ENCODE data around the gene CXCR5.

CXCR5 gene

GRCh38 chr11:118908901-118909618 lies 25.4 kb downstream of the CXCR5 start:
- peak overlapping the region; percentile 47 to 62 for H3K9ac ChIP-seq (ENCODE audit: low read length in 2 of 2)
- H3K27ac ChIP-seq (ENCODE audit: low read length) = peak overlapping the region; percentile 77
- peaks cover 76% of the 10 kb centered on the region for H3K4me1 ChIP-seq (ENCODE audit: control insufficient read depth, insufficient read depth, low read length)
- peak overlapping the region; percentile 62 to 70 for H3K4me3 ChIP-seq (ENCODE audit: low read length in 2 of 2)
- H3K27me3 ChIP-seq (ENCODE audit: control insufficient read depth in 1 of 2, insufficient read depth in 2 of 2, low read length in 2 of 2) = no peaks in the 10 kb centered on the region
- H3K9me3 ChIP-seq (ENCODE audit: control insufficient read depth in 2 of 2, low read length in 2 of 2) = no peaks in the 10 kb centered on the region
- peaks cover 5 to 15% of the 10 kb centered on the region in 2 donors for H3K36me3 ChIP-seq (ENCODE audit: control insufficient read depth in 2 of 2, insufficient read depth in 2 of 2, low read length in 2 of 2)

- Histone ChIP-seq H3K9ac (ENCODE audit: low read length in 2 of 2) (peak overlapping the region; percentile 47 to 62), H3K4me3 (ENCODE audit: low read length in 2 of 2) (peak overlapping the region; percentile 58 to 70), H3K9me3 (ENCODE audit: control insufficient read depth in 2 of 2, low read length in 2 of 2) (no peaks in the 10 kb centered on the region), H3K27me3 (ENCODE audit: control insufficient read depth in 1 of 2, insufficient read depth in 2 of 2, low read length in 2 of 2) (no peaks in the 10 kb centered on the region), H3K27ac (ENCODE audit: low read length) (peak overlapping the region; percentile 77), H3K36me3 (ENCODE audit: control insufficient read depth in 2 of 2, insufficient read depth in 2 of 2, low read length in 2 of 2) (peaks cover 5 to 12% of the 10 kb centered on the region in 2 donors), H3K4me1 (ENCODE audit: control insufficient read depth, insufficient read depth, low read length) (peaks cover 79% of the 10 kb centered on the region)
Observed at GRCh38 chr11:118909619-118910308, 26.1 kb downstream of the CXCR5 start.

GRCh38 chr11:118910309-118911112 lies 26.8 kb downstream of the CXCR5 start:
- no peaks in the 10 kb centered on the region for H3K9me3 ChIP-seq (ENCODE audit: control insufficient read depth in 2 of 2, low read length in 2 of 2)
- peaks cover 87% of the 10 kb centered on the region for H3K4me1 ChIP-seq (ENCODE audit: control insufficient read depth, insufficient read depth, low read length)
- H3K9ac ChIP-seq (ENCODE audit: low read length in 2 of 2) = peak overlapping the region in 1 of 2 donors; percentile 80
- peaks cover 5 to 12% of the 10 kb centered on the region in 2 donors for H3K36me3 ChIP-seq (ENCODE audit: control insufficient read depth in 2 of 2, insufficient read depth in 2 of 2, low read length in 2 of 2)
- peak overlapping the region; percentile 59 to 70 for H3K4me3 ChIP-seq (ENCODE audit: low read length in 2 of 2)
- H3K27ac ChIP-seq (ENCODE audit: low read length) = peak overlapping the region; percentile 89
- no peaks in the 10 kb centered on the region for H3K27me3 ChIP-seq (ENCODE audit: control insufficient read depth in 1 of 2, insufficient read depth in 2 of 2, low read length in 2 of 2)

DNA sequence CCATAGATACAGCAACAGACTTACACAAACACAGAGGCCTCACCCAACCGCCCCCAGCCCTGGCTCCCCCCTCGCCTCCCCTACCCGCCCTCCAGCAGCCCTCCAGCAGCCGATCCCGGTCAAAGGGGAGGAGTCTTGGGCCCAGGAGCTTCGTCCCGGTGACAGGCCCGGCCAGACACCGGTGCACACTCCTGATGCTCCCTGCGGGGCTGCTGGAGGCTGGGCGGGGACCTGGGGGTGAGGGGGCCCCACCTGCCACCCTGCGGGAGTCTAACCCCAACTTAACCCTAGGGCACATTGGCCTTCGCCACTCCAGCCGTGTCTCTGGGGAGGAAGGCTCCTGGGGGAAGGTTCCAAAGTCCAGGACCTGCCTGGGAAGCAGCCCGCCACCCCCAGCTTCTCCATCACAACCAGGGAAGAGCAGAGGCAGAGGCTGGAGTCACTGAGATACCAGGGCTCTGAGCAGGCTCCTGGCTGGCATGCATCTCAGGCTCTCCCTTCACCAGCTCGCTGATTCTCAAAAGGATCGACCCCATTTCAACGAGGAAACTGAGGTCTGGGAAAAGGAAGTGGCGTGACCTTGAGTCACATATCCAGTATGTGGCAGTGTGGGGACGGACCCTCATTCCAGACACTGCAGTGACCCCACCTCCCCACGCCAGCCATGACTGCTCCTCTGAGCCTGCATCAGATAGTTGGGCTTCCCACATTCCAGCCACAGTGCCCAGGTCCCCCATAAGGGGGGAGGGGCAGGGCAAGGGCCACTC lies 27.6 kb downstream of the CXCR5 start:
- Histone ChIP-seq H3K4me3 (ENCODE audit: low read length in 2 of 2) (peak overlapping the region; percentile 59 to 67), H3K4me1 (ENCODE audit: control insufficient read depth, insufficient read depth, low read length) (peaks cover 95% of the 10 kb centered on the region), H3K9ac (ENCODE audit: low read length in 2 of 2) (peak overlapping the region; percentile 51 to 80), H3K27me3 (ENCODE audit: control insufficient read depth in 1 of 2, insufficient read depth in 2 of 2, low read length in 2 of 2) (no peaks in the 10 kb centered on the region), H3K9me3 (ENCODE audit: control insufficient read depth in 2 of 2, low read length in 2 of 2) (no peaks in the 10 kb centered on the region), H3K36me3 (ENCODE audit: control insufficient read depth in 2 of 2, insufficient read depth in 2 of 2, low read length in 2 of 2) (peaks cover under 1 to 11% of the 10 kb centered on the region in 2 donors), H3K27ac (ENCODE audit: low read length) (peak overlapping the region; percentile 89)

DNA sequence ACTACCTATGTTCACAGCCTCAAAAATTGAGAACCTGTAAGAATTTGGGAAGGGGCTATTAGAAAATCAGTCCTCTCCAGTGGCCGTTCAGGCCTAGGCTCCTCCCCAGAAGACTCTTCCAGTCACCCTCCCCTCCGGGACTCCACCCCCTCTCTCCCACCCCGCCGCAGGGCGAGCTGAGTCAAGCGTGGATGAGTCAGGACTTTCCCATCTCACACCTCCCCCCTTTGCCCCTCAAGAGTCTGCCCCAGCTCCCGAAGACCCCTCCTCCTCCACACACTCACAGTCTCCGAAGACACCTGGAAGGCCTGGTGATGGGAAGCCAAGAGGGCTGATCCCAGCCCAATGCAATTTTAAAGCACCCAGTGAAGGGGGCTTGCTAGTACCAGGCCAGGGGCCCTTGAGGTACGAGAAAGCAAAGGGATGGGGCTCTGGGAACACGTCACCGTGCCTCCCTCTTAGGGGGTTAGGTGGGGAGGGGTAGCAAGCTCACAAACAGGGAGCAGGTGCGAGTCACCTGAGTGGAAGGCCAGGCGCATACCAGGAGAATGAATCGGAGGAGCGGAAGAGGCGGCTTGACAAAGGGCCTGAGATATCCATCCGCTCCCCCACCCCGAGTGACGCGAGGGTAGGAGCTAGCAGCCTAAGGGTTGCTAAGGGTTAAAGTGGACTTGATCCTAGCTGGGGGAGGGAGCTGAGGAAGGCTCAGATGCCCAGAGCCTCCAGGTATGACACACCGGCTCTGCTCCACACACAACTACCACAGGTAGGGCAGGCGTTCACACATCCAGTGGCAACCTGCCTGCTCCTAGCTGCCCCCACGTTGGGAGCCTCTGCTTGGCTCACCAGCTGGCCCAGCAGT lies 28.4 kb downstream of the CXCR5 start:
- peak overlapping the region; percentile 60 to 80 for H3K9ac ChIP-seq (ENCODE audit: low read length in 2 of 2)
- peak overlapping the region; percentile 59 to 67 for H3K4me3 ChIP-seq (ENCODE audit: low read length in 2 of 2)
- peaks cover 98% of the 10 kb centered on the region for H3K4me1 ChIP-seq (ENCODE audit: control insufficient read depth, insufficient read depth, low read length)
- H3K9me3 ChIP-seq (ENCODE audit: control insufficient read depth in 2 of 2, low read length in 2 of 2) = no peaks in the 10 kb centered on the region
- H3K36me3 ChIP-seq (ENCODE audit: control insufficient read depth in 2 of 2, insufficient read depth in 2 of 2, low read length in 2 of 2) = peaks cover 0 to 7% of the 10 kb centered on the region in 2 donors
- no peaks in the 10 kb centered on the region for H3K27me3 ChIP-seq (ENCODE audit: control insufficient read depth in 1 of 2, insufficient read depth in 2 of 2, low read length in 2 of 2)
- H3K27ac ChIP-seq (ENCODE audit: low read length) = peak overlapping the region; percentile 89

GRCh38 chr11:118912742-118913410 lies 29.2 kb downstream of the CXCR5 start:
- Histone ChIP-seq H3K4me1 (ENCODE audit: control insufficient read depth, insufficient read depth, low read length) (peaks cover 97% of the 10 kb centered on the region), H3K4me3 (ENCODE audit: low read length in 2 of 2) (peak overlapping the region; percentile 33 to 67), H3K9ac (ENCODE audit: low read length in 2 of 2) (peak overlapping the region; percentile 60 to 63)

DNA sequence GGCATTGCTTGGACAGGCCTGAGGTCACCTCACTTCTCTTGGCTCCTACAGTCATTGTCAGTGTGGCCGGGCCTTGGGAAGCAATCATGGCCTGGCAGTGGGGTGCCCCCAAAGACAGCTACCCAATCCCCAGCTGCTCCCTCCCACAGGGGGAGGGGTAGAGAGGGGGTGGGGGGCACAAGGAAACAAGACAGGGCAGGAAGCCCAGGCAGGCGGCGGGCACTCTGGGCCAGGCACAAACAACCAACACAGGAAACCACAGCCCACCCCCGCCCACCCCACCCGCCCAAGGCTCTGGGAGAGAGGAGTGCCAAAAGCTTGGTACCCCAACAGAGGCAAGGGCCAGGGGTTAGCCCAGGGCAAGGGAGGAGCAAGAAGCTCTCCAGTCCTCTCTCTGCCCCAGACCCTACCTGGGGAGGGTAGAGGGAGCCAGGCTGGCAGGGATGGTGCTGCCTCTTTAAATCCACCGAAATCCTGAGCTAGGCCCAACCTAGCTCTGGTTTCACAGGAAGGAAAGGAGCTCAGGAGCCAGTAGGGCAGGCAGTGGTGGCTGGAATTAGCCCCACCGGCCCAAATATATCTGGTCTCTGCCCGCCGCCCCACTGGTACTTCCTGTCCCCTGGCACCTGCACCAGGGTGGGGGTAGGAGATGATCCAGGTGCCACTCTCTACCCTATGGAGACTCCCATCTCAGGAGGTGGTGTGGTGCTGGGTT lies 29.9 kb downstream of the CXCR5 start:
- Histone ChIP-seq H3K9me3 (ENCODE audit: control insufficient read depth in 2 of 2, low read length in 2 of 2) (no peaks in the 10 kb centered on the region), H3K9ac (ENCODE audit: low read length in 2 of 2) (peak overlapping the region; percentile 29 to 63), H3K27ac (ENCODE audit: low read length) (peak overlapping the region; percentile 95), H3K36me3 (ENCODE audit: control insufficient read depth in 2 of 2, insufficient read depth in 2 of 2, low read length in 2 of 2) (peaks cover 0 to 2% of the 10 kb centered on the region in 2 donors), H3K27me3 (ENCODE audit: control insufficient read depth in 1 of 2, insufficient read depth in 2 of 2, low read length in 2 of 2) (no peaks in the 10 kb centered on the region), H3K4me1 (ENCODE audit: control insufficient read depth, insufficient read depth, low read length) (peaks cover 97% of the 10 kb centered on the region), H3K4me3 (ENCODE audit: low read length in 2 of 2) (peak overlapping the region; percentile 33 to 49)

More at GRCh38 chr11:118912742-118913410, 29.2 kb downstream of the CXCR5 start:
- peak overlapping the region; percentile 89 for H3K27ac ChIP-seq (ENCODE audit: low read length)
- H3K27me3 ChIP-seq (ENCODE audit: control insufficient read depth in 1 of 2, insufficient read depth in 2 of 2, low read length in 2 of 2) = no peaks in the 10 kb centered on the region
- H3K9me3 ChIP-seq (ENCODE audit: control insufficient read depth in 2 of 2, low read length in 2 of 2) = no peaks in the 10 kb centered on the region
- H3K36me3 ChIP-seq (ENCODE audit: control insufficient read depth in 2 of 2, insufficient read depth in 2 of 2, low read length in 2 of 2) = peaks cover 0 to 4% of the 10 kb centered on the region in 2 donors

- H3K9me3 ChIP-seq (ENCODE audit: control insufficient read depth in 2 of 2, low read length in 2 of 2) = no peaks in the 10 kb centered on the region
- H3K9ac ChIP-seq (ENCODE audit: low read length in 2 of 2) = peak overlapping the region; percentile 29 to 80
- peaks cover 96% of the 10 kb centered on the region for H3K4me1 ChIP-seq (ENCODE audit: control insufficient read depth, insufficient read depth, low read length)
- H3K4me3 ChIP-seq (ENCODE audit: low read length in 2 of 2) = peak overlapping the region; percentile 20 to 49
- H3K27me3 ChIP-seq (ENCODE audit: control insufficient read depth in 1 of 2, insufficient read depth in 2 of 2, low read length in 2 of 2) = no peaks in the 10 kb centered on the region
- peak overlapping the region; percentile 95 for H3K27ac ChIP-seq (ENCODE audit: low read length)
- H3K36me3 ChIP-seq (ENCODE audit: control insufficient read depth in 2 of 2, insufficient read depth in 2 of 2, low read length in 2 of 2) = peaks cover 0 to 2% of the 10 kb centered on the region in 2 donors
Observed at GRCh38 chr11:118914178-118914918, 30.7 kb downstream of the CXCR5 start.

Measured in stomach smooth muscle (tissue), 2 donors.